MM.1S (cell line): ENCODE measurements around the gene C5orf15.
"Not testable (repeated sequence)": the region's sequence is repeated elsewhere in the genome, so short reads cannot be mapped to it uniquely, and the experiment has no call there.

ENCODE experiments used
- DNase-seq: peaks from one replicate; pipeline ENCODE4 v3.0.0-alpha.2; 2015
- H2AFZ ChIP-seq: fragments of 300-600 bp; sonication (generic); 2 replicates; pipeline ENCODE4 v1.6.0; 2016; ENCODE audit warnings: antibody characterized with exemption, low read length
- H3F3A ChIP-seq: fragments of 300-600 bp; sonication (generic); 2 replicates; pipeline ENCODE4 v1.6.1; 2016; ENCODE audit warnings: mild to moderate bottlenecking, antibody characterized with exemption, low read length, moderate library complexity, mixed read lengths; ENCODE audit not compliant: insufficient read depth
- H3K27ac ChIP-seq: fragments of 300-600 bp; sonication (generic); 2 replicates; pipeline ENCODE4 v1.5.1; 2016; ENCODE audit warnings: mild to moderate bottlenecking, low read length
- H3K27me3 ChIP-seq: fragments of 300-600 bp; sonication (generic); replicated peaks from 2 replicates; pipeline ENCODE4 v1.6.0; 2016; ENCODE audit warnings: low read length; ENCODE audit not compliant: insufficient read depth
- H3K36me3 ChIP-seq: fragments of 300-600 bp; sonication (generic); replicated peaks from 2 replicates; pipeline ENCODE4 v1.6.1; 2016; ENCODE audit warnings: mild to moderate bottlenecking, low read length, mixed read lengths; ENCODE audit not compliant: insufficient read depth
- H3K4me1 ChIP-seq: fragments of 300-600 bp; sonication (generic); 2 replicates; pipeline ENCODE4 v1.6.1; 2016; ENCODE audit warnings: low read length, mixed read lengths
- H3K4me2 ChIP-seq: fragments of 300-600 bp; sonication (generic); 2 replicates; pipeline ENCODE4 v1.6.0; 2016; ENCODE audit warnings: low read depth, low read length
- H3K4me3 ChIP-seq: fragments of 300-600 bp; sonication (generic); 2 replicates; pipeline ENCODE4 v1.5.1; 2016; ENCODE audit warnings: low read length, mixed read lengths
- H3K79me2 ChIP-seq: fragments of 300-600 bp; sonication (generic); 2 replicates; pipeline ENCODE4 v1.6.1; 2016; ENCODE audit warnings: mixed run types, low read length, mixed read lengths
- H3K9ac ChIP-seq: fragments of 300-600 bp; sonication (generic); 2 replicates; pipeline ENCODE4 v1.6.1; 2016; ENCODE audit warnings: low read length, mixed read lengths
- H3K9me2 ChIP-seq: fragments of 300-600 bp; sonication (generic); replicated peaks from 2 replicates; pipeline ENCODE4 v1.6.1; 2016; ENCODE audit warnings: mild to moderate bottlenecking, low read length, mixed read lengths; ENCODE audit not compliant: insufficient read depth
- H3K9me3 ChIP-seq: fragments of 300-600 bp; sonication (generic); replicated peaks from 2 replicates; pipeline ENCODE4 v1.6.1; 2016; ENCODE audit warnings: mild to moderate bottlenecking, low read length, mixed read lengths; ENCODE audit not compliant: insufficient read depth
- H4K20me1 ChIP-seq: fragments of 300-600 bp; sonication (generic); 2 replicates; pipeline ENCODE4 v1.6.1; 2016; ENCODE audit warnings: mild to moderate bottlenecking, low read length, moderate library complexity, mixed read lengths; ENCODE audit not compliant: insufficient read depth
- EZH2 ChIP-seq: fragments of 300-600 bp; sonication (generic); optimal IDR thresholded peaks from 2 replicates; pipeline ENCODE3; 2017; ENCODE audit warnings: low read depth, mild to moderate bottlenecking, antibody characterized with exemption, low read length, mixed read lengths
- EZH2phosphoT487 ChIP-seq: fragments of 300-600 bp; sonication (generic); IDR thresholded peaks from 2 replicates; pipeline ENCODE4 v1.6.1; 2018; ENCODE audit warnings: antibody characterized with exemption, low read length
- TF ChIP-seq, protein P1 (sequence below): fragments of 300-600 bp; sonication (generic); IDR thresholded peaks from 2 replicates; pipeline ENCODE4 v1.5.1; 2016; ENCODE audit warnings: antibody characterized with exemption, low read length, mixed read lengths

Gene C5orf15

DNA sequence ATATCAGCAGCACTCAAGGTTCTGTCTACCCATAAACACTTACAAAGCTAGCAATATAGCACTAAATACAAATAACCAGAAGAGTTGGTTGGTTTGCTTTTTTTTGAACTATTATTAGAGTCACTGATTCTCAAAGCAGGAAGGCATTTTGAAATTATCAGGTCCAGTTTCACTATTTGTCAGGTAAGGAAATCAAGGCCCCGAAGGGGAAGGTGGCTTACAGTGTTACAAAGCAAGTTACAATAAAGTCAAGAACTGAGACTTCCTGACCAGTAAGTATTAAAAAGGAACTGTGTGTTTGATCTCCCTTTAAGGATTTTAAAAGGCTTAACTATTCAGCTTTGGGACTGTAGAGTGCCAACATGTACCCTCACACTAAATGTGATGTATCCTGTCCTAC is 10.8 kb downstream of the C5orf15 start:
- Histone ChIP-seq H3K9me3 (no peaks in the 10 kb centered on the region), H3K79me2 (0 out of 2 replicates have a peak, but pooled peaks cover 3% of the 10 kb centered on the region), H3K27ac (peak overlapping the region; percentile 56; the same call in 1 of the 2 replicates), H3K27me3 (no peaks in the 10 kb centered on the region), H3K9ac (no peak overlapping the region), H3K9me2 (no peaks in the 10 kb centered on the region), H2AFZ (no peak overlapping the region), H3F3A (peaks cover 8% of the 10 kb centered on the region; the same call in 1 of the 2 replicates), H4K20me1 (no peaks in the 10 kb centered on the region), H3K4me3 (no peak overlapping the region; the same call in 1 of the 2 replicates), H3K36me3 (no peaks in the 10 kb centered on the region; the same call in 1 of the 2 replicates), H3K4me2 (peak overlapping the region; percentile 60), H3K4me1 (peaks cover 13% of the 10 kb centered on the region)
- DNase-seq = peak; percentile 57
- TF ChIP-seq EZH2phosphoT487 (no peak), EZH2 (no peak)
- TF ChIP-seq, protein P1, sequence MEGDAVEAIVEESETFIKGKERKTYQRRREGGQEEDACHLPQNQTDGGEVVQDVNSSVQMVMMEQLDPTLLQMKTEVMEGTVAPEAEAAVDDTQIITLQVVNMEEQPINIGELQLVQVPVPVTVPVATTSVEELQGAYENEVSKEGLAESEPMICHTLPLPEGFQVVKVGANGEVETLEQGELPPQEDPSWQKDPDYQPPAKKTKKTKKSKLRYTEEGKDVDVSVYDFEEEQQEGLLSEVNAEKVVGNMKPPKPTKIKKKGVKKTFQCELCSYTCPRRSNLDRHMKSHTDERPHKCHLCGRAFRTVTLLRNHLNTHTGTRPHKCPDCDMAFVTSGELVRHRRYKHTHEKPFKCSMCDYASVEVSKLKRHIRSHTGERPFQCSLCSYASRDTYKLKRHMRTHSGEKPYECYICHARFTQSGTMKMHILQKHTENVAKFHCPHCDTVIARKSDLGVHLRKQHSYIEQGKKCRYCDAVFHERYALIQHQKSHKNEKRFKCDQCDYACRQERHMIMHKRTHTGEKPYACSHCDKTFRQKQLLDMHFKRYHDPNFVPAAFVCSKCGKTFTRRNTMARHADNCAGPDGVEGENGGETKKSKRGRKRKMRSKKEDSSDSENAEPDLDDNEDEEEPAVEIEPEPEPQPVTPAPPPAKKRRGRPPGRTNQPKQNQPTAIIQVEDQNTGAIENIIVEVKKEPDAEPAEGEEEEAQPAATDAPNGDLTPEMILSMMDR = no peak

DNA sequence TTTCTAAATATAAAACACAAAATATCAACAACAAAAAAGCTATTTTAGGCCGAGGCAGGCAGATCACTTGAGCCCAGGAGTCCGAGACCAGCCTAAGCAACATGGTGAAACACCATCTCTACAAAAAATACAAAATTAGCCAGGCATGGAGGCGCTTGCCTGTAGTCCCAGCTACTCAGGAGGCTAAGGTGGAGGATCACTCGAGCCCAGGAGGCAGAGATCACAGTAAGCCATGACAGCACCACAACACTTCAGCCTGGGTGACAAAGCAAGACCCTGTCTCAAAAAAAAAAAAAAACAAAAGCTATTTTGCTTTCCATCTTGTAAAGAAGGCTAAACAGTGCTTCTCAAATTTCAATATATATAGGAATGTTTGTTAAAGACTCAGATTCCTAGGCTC is 11.3 kb downstream of the C5orf15 start:
- no peak overlapping the region for H3K4me3 ChIP-seq
- H3K9me2 ChIP-seq = no peaks in the 10 kb centered on the region
- TF ChIP-seq EZH2phosphoT487 = no peak
- TF ChIP-seq, protein P1 = no peak
- no peak for TF ChIP-seq EZH2
- H3K9me3 ChIP-seq = no peaks in the 10 kb centered on the region
- peak overlapping the region; percentile 56; the same call in 1 of the 2 replicates for H3K27ac ChIP-seq
- DNase-seq = no peak
- no peaks in the 10 kb centered on the region; the same call in 1 of the 2 replicates for H3K36me3 ChIP-seq
- H2AFZ ChIP-seq = no peak overlapping the region
- H3K9ac ChIP-seq = no peak overlapping the region
- peaks cover 8% of the 10 kb centered on the region; the same call in 1 of the 2 replicates for H3F3A ChIP-seq
- peak overlapping the region; percentile 60; the same call in 1 of the 2 replicates for H3K4me2 ChIP-seq
- no peaks in the 10 kb centered on the region for H4K20me1 ChIP-seq
- 0 out of 2 replicates have a peak, but pooled peaks cover under 1% of the 10 kb centered on the region for H3K79me2 ChIP-seq
- H3K27me3 ChIP-seq = no peaks in the 10 kb centered on the region
- peaks cover 13% of the 10 kb centered on the region for H3K4me1 ChIP-seq

DNA sequence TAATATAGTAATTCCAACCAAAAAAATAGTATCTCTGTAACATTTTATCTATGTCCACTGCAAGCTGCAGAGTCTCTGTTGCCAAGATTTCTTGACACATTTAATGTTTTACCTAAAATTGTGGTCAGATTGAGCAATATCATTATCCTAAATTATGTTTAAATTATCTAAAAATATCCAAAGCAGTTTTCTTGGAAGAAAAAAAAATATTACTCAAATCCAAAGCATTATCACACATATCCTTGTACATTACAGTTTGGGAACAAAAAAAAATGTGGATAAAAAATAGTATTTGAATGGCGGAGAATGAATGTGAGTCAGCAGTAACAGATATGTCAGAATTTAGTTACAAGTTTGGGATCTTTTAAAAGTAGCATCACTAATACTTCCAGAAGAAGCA is 12.2 kb downstream of the C5orf15 start:
- not testable (repeated sequence) for H3K9ac ChIP-seq, H3F3A ChIP-seq, H3K9me3 ChIP-seq, H3K27ac ChIP-seq, H3K4me2 ChIP-seq, H2AFZ ChIP-seq, H3K79me2 ChIP-seq, DNase-seq, H3K36me3 ChIP-seq, H3K9me2 ChIP-seq, H4K20me1 ChIP-seq, H3K27me3 ChIP-seq, H3K4me3 ChIP-seq
- H3K4me1 ChIP-seq = peaks cover 13% of the 10 kb centered on the region

DNA sequence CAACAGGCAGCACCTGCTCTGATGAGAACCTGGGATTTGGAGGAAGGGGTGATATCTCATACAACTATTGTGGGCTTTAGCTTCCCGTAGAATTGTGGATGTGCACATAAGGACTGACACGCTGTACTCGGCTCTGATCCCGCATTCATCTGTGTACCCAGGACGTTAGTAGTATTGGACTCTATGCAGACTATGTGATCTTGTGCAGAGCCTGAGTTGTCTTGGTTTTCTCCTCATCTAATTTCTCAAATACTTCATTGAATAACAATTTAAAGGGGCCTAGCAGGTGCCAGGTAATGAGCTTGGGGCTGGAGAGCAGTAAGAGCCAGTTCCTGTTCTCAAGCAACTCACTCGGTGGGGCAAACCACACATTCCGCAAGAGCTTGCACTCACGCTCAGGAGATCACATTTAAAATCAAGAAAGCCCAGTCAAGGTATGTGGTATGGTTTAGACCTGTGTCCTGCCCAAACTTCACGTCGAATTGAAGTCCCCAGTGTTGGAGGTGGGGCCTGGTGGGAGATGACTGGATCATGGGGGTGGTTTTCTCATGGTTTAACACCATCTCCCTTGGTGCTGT is 14.8 kb downstream of the C5orf15 start:
- Histone ChIP-seq H3K79me2 (no peaks in the 10 kb centered on the region), H3F3A (peaks cover 8% of the 10 kb centered on the region; the same call in 1 of the 2 replicates), H3K9me2 (no peaks in the 10 kb centered on the region), H3K9ac (no peak overlapping the region), H3K27me3 (no peaks in the 10 kb centered on the region), H3K4me3 (no peak overlapping the region), H3K4me1 (peaks cover 13% of the 10 kb centered on the region), H2AFZ (no peak overlapping the region), H4K20me1 (no peaks in the 10 kb centered on the region), H3K4me2 (no peak overlapping the region), H3K27ac (no peak overlapping the region), H3K9me3 (no peaks in the 10 kb centered on the region), H3K36me3 (no peaks in the 10 kb centered on the region; the same call in 1 of the 2 replicates)
- TF ChIP-seq EZH2phosphoT487 = no peak
- TF ChIP-seq EZH2 = no peak
- TF ChIP-seq, protein P1 = no peak
- no peak for DNase-seq
